IPS DF 4.7 (cell line): ENCODE results near the gene KMT2A.
"Not testable (repeated sequence)": the region's sequence is repeated elsewhere in the genome, so short reads cannot be mapped to it uniquely, and the experiment has no call there.

Experiments used
- DNase-seq: peaks from one replicate; pipeline ENCODE4 v3.0.0-alpha.2; 2013; ENCODE audit warnings: low spot score; ENCODE audit errors: extremely low read depth

KMT2A gene

DNA sequence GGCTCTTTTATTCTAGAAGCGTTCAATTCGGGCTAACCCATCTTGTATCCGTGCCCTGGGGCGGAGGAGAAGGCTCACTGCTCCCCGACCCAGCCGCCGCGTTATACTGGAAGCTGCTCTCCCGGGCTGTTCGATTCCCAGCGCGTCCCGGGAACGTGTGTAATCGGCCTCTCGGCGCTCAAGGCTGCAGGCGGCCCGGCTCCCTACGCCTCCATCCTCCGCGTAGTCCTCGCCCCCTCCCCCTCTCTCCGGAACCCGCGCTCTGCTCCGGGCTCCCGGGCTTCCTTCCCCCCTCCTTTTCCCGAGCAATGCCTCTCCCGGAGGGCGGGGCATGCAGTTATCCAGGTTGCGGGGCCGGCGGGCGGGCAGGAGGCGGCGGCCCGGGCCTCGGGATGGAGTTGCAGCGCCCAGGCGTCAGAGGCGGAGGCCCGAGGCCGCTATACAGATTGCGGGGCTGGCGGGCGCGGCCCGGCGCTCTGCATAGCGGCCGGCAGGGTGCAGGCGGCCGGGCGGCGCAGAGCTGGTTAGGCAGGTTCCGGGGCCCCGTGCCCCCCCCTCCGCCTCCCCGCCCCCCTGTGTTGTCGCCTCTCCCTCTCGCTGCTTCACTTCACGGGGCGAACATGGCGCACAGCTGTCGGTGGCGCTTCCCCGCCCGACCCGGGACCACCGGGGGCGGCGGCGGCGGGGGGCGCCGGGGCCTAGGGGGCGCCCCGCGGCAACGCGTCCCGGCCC, at the start of gene KMT2A:
TSS of gene KMT2A (plus strand) at position 600 of the 732 bp plus-strand sequence. CDS start at position 621, 21 bp downstream.
- no peak for DNase-seq

GRCh38 chr11:118396097-118396501, 40.2 kb upstream of the KMT2A start:
- no peak for DNase-seq

GRCh38 chr11:118397448-118397847, 38.8 kb upstream of the KMT2A start:
- no peak for DNase-seq

GRCh38 chr11:118398791-118399559, 37.3 kb upstream of the KMT2A start:
- no peak for DNase-seq

GRCh38 chr11:118401151-118401879, 35.0 kb upstream of the KMT2A start, which contains the start of gene ATP5MG:
ATP5MG (plus strand) TSS chr11:118401606; CDS start chr11:118401666, 60 bp downstream.
- DNase-seq = no peak

- DNase-seq = no peak
Observed at GRCh38 chr11:118401880-118402590, 34.3 kb upstream of the KMT2A start.

DNA sequence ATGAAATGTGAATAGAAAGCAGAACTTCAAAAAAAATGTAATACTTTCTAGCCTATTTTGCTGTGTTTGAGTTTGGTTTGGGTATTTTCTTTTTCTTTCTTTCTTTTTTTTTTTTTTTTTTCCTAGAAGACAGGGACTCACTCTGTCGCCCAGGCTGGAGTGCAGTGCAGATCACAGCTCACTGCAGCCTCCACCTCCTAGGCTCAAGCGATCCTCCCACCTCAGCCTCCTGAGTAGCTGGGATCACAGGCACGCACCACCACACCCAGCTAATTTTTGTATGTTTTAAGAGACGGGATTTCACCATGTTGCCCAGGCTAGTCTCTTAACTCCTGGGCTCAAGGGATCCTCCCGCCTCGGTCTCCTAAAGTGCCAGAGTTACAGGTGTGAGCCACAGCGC, 33.7 kb upstream of the KMT2A start:
- not testable (repeated sequence) for DNase-seq

DNA sequence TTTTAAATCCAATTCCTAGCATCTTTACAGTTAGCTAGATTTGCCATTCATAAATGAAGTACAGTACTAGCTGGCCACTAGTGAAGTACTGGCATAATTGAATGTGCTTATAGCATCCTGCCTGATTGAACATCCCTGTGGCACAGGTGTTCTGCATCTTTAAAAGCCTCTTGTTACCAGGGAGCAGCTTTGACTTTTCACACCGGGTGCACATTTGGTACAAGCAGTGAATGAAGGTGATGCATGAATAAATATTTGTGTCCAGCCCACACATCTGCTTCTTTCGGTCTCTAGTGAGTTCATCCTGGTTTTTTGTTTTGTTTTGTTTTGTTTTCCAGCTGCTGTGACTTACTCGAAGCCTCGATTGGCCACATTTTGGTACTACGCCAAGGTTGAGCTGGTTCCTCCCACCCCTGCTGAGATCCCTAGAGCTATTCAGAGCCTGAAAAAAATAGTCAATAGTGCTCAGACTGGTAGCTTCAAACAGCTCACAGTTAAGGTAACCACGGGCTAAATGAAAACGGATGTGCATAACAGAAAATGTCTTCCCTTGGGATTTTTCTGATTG, 29.6 kb upstream of the KMT2A start:
- DNase-seq = no peak

GRCh38 chr11:118410055-118410745, 26.1 kb upstream of the KMT2A start:
- no peak for DNase-seq

DNA sequence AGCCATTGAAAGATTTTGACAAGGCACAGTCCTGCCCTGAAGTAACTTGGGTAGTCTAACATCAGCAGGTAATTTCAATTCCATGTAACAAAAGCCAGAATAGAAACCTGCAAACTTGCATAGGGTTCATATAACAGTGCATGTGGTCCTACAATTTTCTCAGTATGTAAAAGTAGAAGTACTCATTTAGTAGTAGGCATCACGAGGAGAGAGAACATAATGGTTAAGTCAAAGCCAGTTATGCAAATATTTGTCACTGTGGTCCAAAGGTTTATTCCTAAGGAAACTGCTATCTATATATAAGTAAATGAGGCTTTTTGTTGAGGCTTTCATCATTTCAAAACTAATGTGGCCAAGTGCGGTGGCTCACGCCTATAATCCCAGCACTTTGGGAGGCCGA, 24.8 kb upstream of the KMT2A start:
- DNase-seq = no peak

DNA sequence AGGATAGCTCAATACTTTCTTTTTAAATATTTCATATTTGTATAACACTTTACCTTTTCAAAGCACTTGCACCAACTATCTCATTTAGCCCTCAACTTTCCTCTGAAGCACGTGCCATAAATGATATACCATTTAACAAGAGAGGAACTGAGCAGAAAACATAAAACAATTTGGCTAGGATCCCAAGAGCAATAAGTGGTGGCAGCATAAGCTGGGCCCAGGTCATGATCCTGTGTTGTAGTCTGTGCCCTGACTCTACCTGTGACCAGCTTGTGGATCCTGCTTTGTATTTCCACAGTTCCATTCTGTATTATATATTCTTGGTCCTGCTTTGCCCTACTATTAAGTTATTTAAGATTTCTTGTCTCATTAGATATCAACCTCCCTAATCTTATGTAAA, 23.4 kb upstream of the KMT2A start:
- no peak for DNase-seq

DNA sequence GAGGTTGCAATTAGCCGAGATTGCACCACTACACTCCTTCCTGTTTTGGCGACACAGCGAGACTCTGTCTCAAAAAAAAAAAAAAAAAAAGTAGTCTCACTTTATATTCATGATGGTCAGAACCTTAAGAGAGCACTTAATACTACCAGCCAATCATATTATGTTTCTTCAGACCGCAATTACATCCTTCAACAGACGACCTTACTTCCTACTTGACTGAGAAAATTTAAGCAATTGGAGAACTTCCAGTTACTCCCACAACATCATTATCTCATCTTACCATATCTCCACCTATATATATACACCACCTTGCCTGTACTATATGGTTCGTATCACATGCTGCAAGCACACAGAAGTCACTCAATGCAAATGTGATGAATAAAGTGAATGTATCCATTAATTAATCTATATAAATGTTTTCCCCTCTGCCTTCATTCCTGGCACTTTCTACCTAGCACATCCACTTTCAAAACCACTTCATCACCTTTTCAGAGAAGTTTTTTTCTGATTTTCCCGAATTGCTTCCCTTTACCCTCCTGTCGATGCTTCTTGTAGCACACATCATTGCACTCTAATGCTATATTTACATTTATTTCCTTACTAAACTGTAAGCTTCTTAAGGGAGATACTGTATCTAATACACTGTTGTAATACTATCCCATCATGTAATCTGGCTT, 21.1 kb upstream of the KMT2A start:
- no peak for DNase-seq

- DNase-seq = no peak
Observed at GRCh38 chr11:118415739-118416068, 20.6 kb upstream of the KMT2A start.

- not testable (repeated sequence) for DNase-seq
Observed at GRCh38 chr11:118416900-118417299, 19.4 kb upstream of the KMT2A start.

- no peak for DNase-seq
Observed at GRCh38 chr11:118417801-118418200, 18.5 kb upstream of the KMT2A start.

- DNase-seq = no peak
Observed at GRCh38 chr11:118418766-118419165, 17.5 kb upstream of the KMT2A start.

- DNase-seq = no peak
Observed at GRCh38 chr11:118427707-118428106, 8.6 kb upstream of the KMT2A start.

GRCh38 chr11:118430956-118431355, 5.3 kb upstream of the KMT2A start:
- no peak for DNase-seq

DNA sequence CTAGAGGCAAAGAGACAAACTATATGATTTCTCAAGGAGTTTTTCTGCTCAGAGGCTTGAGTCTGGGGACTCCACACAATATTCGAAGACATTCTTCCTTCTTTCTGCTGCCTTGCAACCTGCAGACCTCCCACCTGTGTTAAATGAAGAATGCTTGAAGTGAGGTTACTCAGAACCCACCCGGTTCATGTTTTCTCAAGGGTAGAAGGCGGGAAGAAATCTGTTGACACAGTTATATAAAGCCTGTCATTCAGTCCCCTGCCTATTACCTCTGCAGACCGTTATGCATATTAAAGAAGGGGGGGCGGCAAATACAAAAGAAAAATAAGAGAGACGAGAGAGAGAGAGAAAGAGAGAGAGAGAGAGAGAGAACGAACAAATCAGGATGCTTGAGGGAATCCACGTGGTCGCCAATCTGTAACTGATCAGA, 2.2 kb upstream of the KMT2A start:
- no peak for DNase-seq
